Lower leg skin (tissue), 4 donors: ENCODE data around the gene KCNG2. TPM values are rescaled to one million over a fixed set of nuclear protein-coding genes. Genes with fewer than 3 reads are reported as not detected.

Source experiments
- DNase-seq, 2 donors: peaks; one replicate each; pipeline ENCODE4 v3.0.0-alpha.2; 2019; ENCODE audit warnings: low spot score in 2 of 2
- H3K4me3 ChIP-seq: fragments of 200-600 bp; sonication (generic); 2 replicates; pipeline ENCODE4 v1.5.1; 2017; ENCODE audit warnings: mild to moderate bottlenecking, low read depth; ENCODE audit not compliant: poor library complexity, severe bottlenecking
- POLR2A ChIP-seq, 2 donors: fragments of 450-650 bp; IDR thresholded peaks; one replicate each; pipeline ENCODE4 v1.6.1; 2016 to 2017; ENCODE audit warnings: antibody characterized with exemption in 2 of 2, mild to moderate bottlenecking in 1 of 2, moderate library complexity in 1 of 2
- WGBS, 2 donors: methylation state at CpG; one replicate each; pipeline ENCODE4 v1.1.5; 2018; 5-methylcytosine and 5-hydroxymethylcytosine counted together
- intact Hi-C: fragments of 100-400 bp; cut with DNase I; formaldehyde crosslinking; loops from one replicate; pipeline ENCODE4 v1.15.0; 2023; ENCODE audit warnings: low total_unique reads
- total RNA-seq, 4 donors: library from RNA; depleted of rRNA; stranded (reverse); fragments of >200 nt; gene quantifications; one replicate each; pipeline ENCODE4 v1.1.0, GENCODE V29; 2016
- TF ChIP-seq, protein P1 (sequence below), 3 donors: fragments of 450-650 bp; IDR thresholded peaks; one replicate each; pipeline ENCODE4 v1.5.1; 2016; ENCODE audit warnings: antibody characterized with exemption in 3 of 3, mild to moderate bottlenecking in 3 of 3, moderate library complexity in 2 of 3

KCNG2 gene
- total RNA-seq, 4 donors from 2014 or later, result 0.84 TPM; not detected in 3

DNA sequence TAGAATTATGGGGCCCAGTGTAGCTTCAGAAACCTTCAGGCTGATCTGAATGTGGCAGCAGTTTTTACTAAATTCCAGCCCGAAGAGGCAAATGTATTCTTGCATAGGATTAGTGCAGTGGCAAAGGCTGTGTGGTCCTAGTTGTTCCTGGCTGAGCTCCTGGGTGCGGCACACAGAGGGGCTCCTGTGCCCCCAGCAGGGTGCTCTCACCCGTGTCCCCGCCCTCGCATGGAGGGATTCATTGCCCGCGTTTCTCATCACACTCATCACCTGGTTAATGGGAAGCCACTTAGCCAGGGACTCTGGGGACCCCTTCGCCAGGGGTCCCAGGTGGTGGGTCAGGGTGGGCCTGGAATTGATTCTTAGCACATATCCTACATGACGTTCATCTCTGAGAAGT is 3.9 kb downstream of the KCNG2 start:
- no peak overlapping the region for H3K4me3 ChIP-seq
- 84 to 86% methylated on average over 9 of the region's 9 CpGs for WGBS, 2 donors
- TF ChIP-seq POLR2A (IDR thresholded peaks at IDR 0.05), result no peak
- TF ChIP-seq, protein P1, sequence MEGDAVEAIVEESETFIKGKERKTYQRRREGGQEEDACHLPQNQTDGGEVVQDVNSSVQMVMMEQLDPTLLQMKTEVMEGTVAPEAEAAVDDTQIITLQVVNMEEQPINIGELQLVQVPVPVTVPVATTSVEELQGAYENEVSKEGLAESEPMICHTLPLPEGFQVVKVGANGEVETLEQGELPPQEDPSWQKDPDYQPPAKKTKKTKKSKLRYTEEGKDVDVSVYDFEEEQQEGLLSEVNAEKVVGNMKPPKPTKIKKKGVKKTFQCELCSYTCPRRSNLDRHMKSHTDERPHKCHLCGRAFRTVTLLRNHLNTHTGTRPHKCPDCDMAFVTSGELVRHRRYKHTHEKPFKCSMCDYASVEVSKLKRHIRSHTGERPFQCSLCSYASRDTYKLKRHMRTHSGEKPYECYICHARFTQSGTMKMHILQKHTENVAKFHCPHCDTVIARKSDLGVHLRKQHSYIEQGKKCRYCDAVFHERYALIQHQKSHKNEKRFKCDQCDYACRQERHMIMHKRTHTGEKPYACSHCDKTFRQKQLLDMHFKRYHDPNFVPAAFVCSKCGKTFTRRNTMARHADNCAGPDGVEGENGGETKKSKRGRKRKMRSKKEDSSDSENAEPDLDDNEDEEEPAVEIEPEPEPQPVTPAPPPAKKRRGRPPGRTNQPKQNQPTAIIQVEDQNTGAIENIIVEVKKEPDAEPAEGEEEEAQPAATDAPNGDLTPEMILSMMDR (IDR thresholded peaks at IDR 0.05), result no peak
- no peak for DNase-seq
- intact Hi-C loops, result no loop called here

DNA sequence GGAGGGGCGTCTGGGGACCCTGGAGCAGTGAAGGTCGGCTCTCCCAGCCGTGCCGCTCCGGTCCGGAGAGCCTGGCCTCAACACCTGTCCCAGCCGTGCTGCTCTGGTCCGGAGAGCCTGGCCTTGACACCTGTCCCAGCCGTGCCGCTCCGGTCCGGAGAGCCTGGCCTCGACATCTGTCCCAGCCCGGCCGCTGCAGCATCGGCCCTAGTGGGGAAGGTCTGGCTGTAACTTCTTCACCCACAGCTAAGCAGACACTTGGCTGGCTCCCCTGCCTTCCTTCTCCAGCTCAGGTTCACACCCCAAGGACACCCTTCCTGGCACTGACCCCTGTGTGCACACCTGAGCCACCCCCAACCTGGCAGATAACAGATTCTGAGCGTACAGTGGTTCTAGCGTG is 4.6 kb downstream of the KCNG2 start:
- WGBS, 2 donors, result 95 to 96% methylated on average over 11 to 18 of the region's 18 CpGs
- no peak for DNase-seq
- no peak for TF ChIP-seq POLR2A (IDR thresholded peaks at IDR 0.05)
- TF ChIP-seq, protein P1 (IDR thresholded peaks at IDR 0.05), result no peak
- H3K4me3 ChIP-seq, result no peak overlapping the region
- intact Hi-C loops, result no loop called here

DNA sequence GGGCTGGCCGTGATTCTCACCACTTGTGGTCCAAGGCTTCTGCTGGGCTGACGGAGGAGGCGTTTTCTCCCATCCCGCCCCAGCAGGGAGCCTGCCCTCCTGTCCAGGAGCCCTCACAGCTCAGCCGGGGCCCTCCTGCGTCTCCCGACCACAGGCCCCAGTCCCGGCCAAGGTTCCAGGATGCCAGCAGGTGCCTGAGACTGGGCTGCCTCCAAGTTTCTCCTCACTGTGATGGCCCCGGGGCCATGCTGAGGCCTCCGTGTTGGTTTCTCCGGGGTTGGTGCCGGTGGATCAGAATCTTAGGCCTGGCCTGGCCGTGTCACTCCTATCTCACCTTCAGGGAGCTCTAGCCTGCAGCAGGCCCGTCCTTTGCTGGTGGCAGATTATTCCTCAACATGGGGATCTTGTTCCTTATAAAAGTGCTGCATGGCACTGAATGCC is 5.9 kb downstream of the KCNG2 start:
- no peak overlapping the region for H3K4me3 ChIP-seq
- TF ChIP-seq, protein P1 (IDR thresholded peaks at IDR 0.05), result no peak
- no peak for TF ChIP-seq POLR2A (IDR thresholded peaks at IDR 0.05)
- intact Hi-C loops, result no loop called here
- 85 to 90% methylated on average over 14 of the region's 14 CpGs for WGBS, 2 donors
- no peak for DNase-seq

DNA sequence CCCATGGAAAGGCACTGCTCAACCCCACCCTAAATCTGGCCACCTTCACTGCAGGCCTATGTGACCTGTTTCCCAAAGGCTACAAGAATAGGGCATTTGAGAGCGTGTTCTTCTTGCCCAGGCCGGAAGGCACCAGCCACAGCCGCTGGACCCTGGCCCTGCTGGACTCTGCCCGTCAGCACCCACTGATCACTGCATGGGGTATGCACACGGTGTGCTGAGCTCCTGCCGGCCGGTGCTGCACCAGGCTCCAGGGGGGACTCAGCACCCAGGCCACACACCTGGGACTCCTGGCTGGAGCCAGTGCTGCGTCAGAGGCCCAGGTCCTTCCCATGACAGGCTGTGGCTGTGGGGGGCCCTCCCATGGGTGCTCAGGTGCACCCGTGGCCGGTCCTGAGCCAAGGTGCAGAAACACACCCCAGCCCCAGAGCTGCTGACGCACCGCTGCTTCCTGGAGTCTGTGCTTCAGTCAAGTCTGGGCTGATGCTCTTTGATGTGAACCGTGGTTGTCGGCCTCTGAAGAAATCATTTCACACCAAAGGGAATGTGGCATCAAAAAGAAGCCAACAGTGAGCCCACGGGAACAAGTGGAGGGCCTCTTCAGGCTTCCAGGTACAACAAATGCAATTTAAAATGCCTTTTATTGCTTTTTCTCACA is 6.5 kb downstream of the KCNG2 start:
- intact Hi-C loops, result no loop called here
- H3K4me3 ChIP-seq, result no peak overlapping the region
- WGBS, 2 donors, result 73 to 82% methylated on average over 15 of the region's 15 CpGs
- no peak for DNase-seq
- no peak for TF ChIP-seq POLR2A (IDR thresholded peaks at IDR 0.05)
- TF ChIP-seq, protein P1 (IDR thresholded peaks at IDR 0.05), result no peak

DNA sequence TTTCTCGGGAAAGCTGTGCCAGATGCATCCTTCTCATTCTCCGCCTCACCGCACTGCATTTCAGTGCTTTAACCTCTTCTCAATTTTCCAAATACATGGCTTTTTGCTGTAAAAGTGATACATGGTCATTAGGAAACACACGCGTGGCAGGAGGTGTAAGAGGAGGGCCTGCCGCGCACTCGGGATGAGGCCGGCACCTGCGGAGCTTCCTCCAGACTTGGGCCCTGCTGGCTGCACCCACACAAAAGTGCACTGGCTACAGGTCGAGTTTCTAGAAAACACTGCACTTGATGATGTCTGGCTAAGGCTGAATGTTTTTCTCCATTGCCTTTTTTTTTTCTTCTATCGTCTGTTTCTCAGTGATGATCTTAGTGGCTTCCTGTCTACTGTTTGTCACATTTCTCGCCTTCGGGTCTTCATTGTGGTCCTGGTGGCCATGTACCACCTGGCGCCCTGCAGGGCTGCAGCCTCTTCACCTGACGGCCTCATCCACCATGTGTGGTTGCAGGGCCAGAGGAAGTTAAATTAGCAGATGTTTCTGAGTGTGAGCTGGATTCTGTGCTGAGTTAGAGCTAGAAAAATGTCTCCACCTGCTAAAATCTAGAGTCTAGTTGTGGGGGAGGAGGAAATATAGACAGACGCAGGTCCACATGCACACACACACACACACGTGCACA is 7.6 kb downstream of the KCNG2 start:
- intact Hi-C loops, result no loop called here
- no peak for DNase-seq
- H3K4me3 ChIP-seq, result no peak overlapping the region
- no peak for TF ChIP-seq POLR2A (IDR thresholded peaks at IDR 0.05)
- TF ChIP-seq, protein P1 (IDR thresholded peaks at IDR 0.05), result no peak
- 75 to 77% methylated on average over 18 of the region's 18 CpGs for WGBS, 2 donors
